H9 (cell line): Measurements from ENCODE around the gene MOSMO. TPM values are rescaled to one million over a fixed set of nuclear protein-coding genes. Genes with fewer than 3 reads are reported as not detected.
"Not testable (repeated sequence)": the region's sequence is repeated elsewhere in the genome, so short reads cannot be mapped to it uniquely, and the experiment has no call there.

Source experiments
- DNase-seq: peaks from one replicate; pipeline ENCODE4 v3.0.0-alpha.2; 2017
- H2AFZ ChIP-seq: one replicate; pipeline ENCODE4 v1.6.1; 2013; ENCODE audit warnings: mild to moderate bottlenecking, low read length, control low read depth, moderate library complexity
- H2AK5ac ChIP-seq: 2 replicates; pipeline ENCODE4 v1.6.1; 2013; ENCODE audit warnings: low read length, control low read depth, mixed read lengths; ENCODE audit not compliant: insufficient read length
- H2BK120ac ChIP-seq: one replicate; pipeline ENCODE4 v1.6.1; 2013; ENCODE audit warnings: low read depth, mild to moderate bottlenecking, low read length, control low read depth, inconsistent platforms; ENCODE audit not compliant: poor library complexity, severe bottlenecking
- H2BK12ac ChIP-seq: 2 replicates; pipeline ENCODE4 v1.6.1; 2013; ENCODE audit warnings: low read length, control low read depth, mixed read lengths, low read depth; ENCODE audit not compliant: insufficient read length
- H2BK15ac ChIP-seq: 2 replicates; pipeline ENCODE4 v1.6.1; 2013; ENCODE audit warnings: low read depth, low read length, control low read depth
- H2BK20ac ChIP-seq: one replicate; pipeline ENCODE4 v1.6.1; 2013; ENCODE audit warnings: low read depth, mild to moderate bottlenecking, low read length, control low read depth, inconsistent platforms; ENCODE audit not compliant: poor library complexity, severe bottlenecking
- H2BK5ac ChIP-seq: 2 replicates; pipeline ENCODE4 v1.6.1; 2013; ENCODE audit warnings: low read length, control low read depth, mixed read lengths; ENCODE audit not compliant: insufficient read length
- H3K14ac ChIP-seq: 2 replicates; pipeline ENCODE4 v1.6.1; 2013; ENCODE audit warnings: low read length, control low read depth; ENCODE audit not compliant: insufficient read depth
- H3K18ac ChIP-seq: 2 replicates; pipeline ENCODE4 v1.6.1; 2013; ENCODE audit warnings: low read depth, mild to moderate bottlenecking, mixed read lengths, low read length, control low read depth; ENCODE audit not compliant: insufficient read length
- H3K23ac ChIP-seq: 2 replicates; pipeline ENCODE4 v1.6.1; 2013; ENCODE audit warnings: low read length, control low read depth, mixed read lengths, low read depth; ENCODE audit not compliant: insufficient read length
- H3K23me2 ChIP-seq: 2 replicates; pipeline ENCODE4 v1.6.1; 2013; ENCODE audit warnings: low read depth, mild to moderate bottlenecking, mixed read lengths, low read length, control low read depth; ENCODE audit not compliant: insufficient read length, poor library complexity, severe bottlenecking
- H3K27ac ChIP-seq: 2 replicates; pipeline ENCODE4 v1.5.1; 2013; ENCODE audit warnings: low read length, control low read depth, mixed read lengths, low read depth; ENCODE audit not compliant: insufficient read length
- H3K27me3 ChIP-seq: 2 replicates; pipeline ENCODE4 v1.6.1; 2013; ENCODE audit warnings: low read length, control low read depth, inconsistent platforms; ENCODE audit not compliant: insufficient read depth
- H3K4ac ChIP-seq: 2 replicates; pipeline ENCODE4 v1.6.1; 2013; ENCODE audit warnings: low read depth, mild to moderate bottlenecking, control low read depth, inconsistent platforms, low read length, moderate library complexity
- H3K4me1 ChIP-seq: 2 replicates; pipeline ENCODE4 v1.6.1; 2013; ENCODE audit warnings: low read length, control low read depth, inconsistent platforms; ENCODE audit not compliant: insufficient read depth
- H3K4me2 ChIP-seq: 2 replicates; pipeline ENCODE4 v1.6.1; 2013; ENCODE audit warnings: low read length, control low read depth, mixed read lengths; ENCODE audit not compliant: insufficient read length, insufficient read depth
- H3K56ac ChIP-seq: 2 replicates; pipeline ENCODE4 v1.6.1; 2013; ENCODE audit warnings: low read depth, mild to moderate bottlenecking, mixed read lengths, low read length, control low read depth; ENCODE audit not compliant: insufficient read length
- H3K79me1 ChIP-seq: 2 replicates; pipeline ENCODE4 v1.6.1; 2013; ENCODE audit warnings: low read depth, mild to moderate bottlenecking, moderate library complexity, low read length, control low read depth, inconsistent platforms; ENCODE audit not compliant: insufficient read depth, poor library complexity, severe bottlenecking
- H3K79me2 ChIP-seq: 2 replicates; pipeline ENCODE4 v1.6.1; 2013; ENCODE audit warnings: low read length, control low read depth, inconsistent platforms; ENCODE audit not compliant: insufficient read depth
- H3K9ac ChIP-seq: 2 replicates; pipeline ENCODE4 v1.6.1; 2013; ENCODE audit warnings: low read length, control low read depth, mixed read lengths; ENCODE audit not compliant: insufficient read length; ENCODE audit errors: extremely low read depth
- H3K9me3 ChIP-seq: one replicate; pipeline ENCODE4 v1.6.1; 2013; ENCODE audit warnings: low read depth, low read length, inconsistent platforms; ENCODE audit not compliant: control insufficient read depth
- H3T11ph ChIP-seq: one replicate; pipeline ENCODE4 v1.6.1; 2013; ENCODE audit warnings: mild to moderate bottlenecking, low read length, control low read depth, inconsistent platforms
- H4K20me1 ChIP-seq: one replicate; pipeline ENCODE4 v1.6.1; 2013; ENCODE audit not compliant: control insufficient read depth, insufficient read length, insufficient read depth
- H4K5ac ChIP-seq: 2 replicates; pipeline ENCODE4 v1.6.1; 2013; ENCODE audit warnings: low read depth, mild to moderate bottlenecking, mixed read lengths, low read length, control low read depth; ENCODE audit not compliant: insufficient read length
- H4K8ac ChIP-seq: replicated peaks from 2 replicates; pipeline ENCODE4 v1.6.1; 2013; ENCODE audit warnings: low read length, control low read depth, mixed read lengths, low read depth; ENCODE audit not compliant: insufficient read length
- H4K91ac ChIP-seq: 2 replicates; pipeline ENCODE4 v1.6.1; 2013; ENCODE audit warnings: low read depth, mild to moderate bottlenecking, moderate library complexity, mixed read lengths, low read length, control low read depth; ENCODE audit not compliant: insufficient read length
- H3K27ac Mint-ChIP-seq, 3 experiments: 2 replicates in 2 of 3; 3 replicates in 1 of 3; pipeline ENCODE4 v1.8.0; 2020 to 2021; ENCODE audit warnings: mixed read lengths in 3 of 3, mild to moderate bottlenecking in 1 of 3, moderate library complexity in 1 of 3
- H3K27me3 Mint-ChIP-seq: 2 replicates; pipeline ENCODE4 v1.8.0; 2021; ENCODE audit warnings: low read depth, mild to moderate bottlenecking, moderate library complexity, mixed read lengths
- H3K36me3 Mint-ChIP-seq, 3 experiments: 2 replicates in 2 of 3; 3 replicates in 1 of 3; pipeline ENCODE4 v1.8.0; 2020 to 2021; ENCODE audit warnings: low read depth in 3 of 3, mixed read lengths in 3 of 3; ENCODE audit not compliant: insufficient read depth in 1 of 3
- H3K4me1 Mint-ChIP-seq, 2 experiments: 2 replicates each; pipeline ENCODE4 v1.8.0; 2020; ENCODE audit warnings: mixed read lengths in 2 of 2
- H3K4me3 Mint-ChIP-seq, 2 experiments: 2 replicates in 1 of 2; 3 replicates in 1 of 2; pipeline ENCODE4 v1.8.0; 2020 to 2021; ENCODE audit warnings: mild to moderate bottlenecking in 2 of 2, mixed read lengths in 2 of 2, moderate library complexity in 1 of 2
- H3K9me3 Mint-ChIP-seq, 2 experiments: 2 replicates in 1 of 2; 3 replicates in 1 of 2; pipeline ENCODE4 v1.8.0; 2020; ENCODE audit warnings: mild to moderate bottlenecking in 2 of 2, mixed read lengths in 2 of 2, moderate library complexity in 1 of 2
- WGBS: extraction: QIAGEN DNeasy Blood & Tissue Kit; methylation state at CpG from one replicate; pipeline ENCODE4 v1.1.7; 2013; ENCODE audit warnings: missing lambda C conversion rate, low lambda C conversion rate, mixed read lengths; ENCODE audit not compliant: insufficient read length; ENCODE audit errors: extremely low coverage; 5-methylcytosine and 5-hydroxymethylcytosine counted together
- total RNA-seq: library from RNA; stranded (reverse); gene quantifications from 2 replicates; pipeline ENCODE4 v1.2.1, GENCODE V29; 2021

Gene MOSMO
- total RNA-seq, 1 experiment from 2014 or later, result 13.5 TPM

DNA sequence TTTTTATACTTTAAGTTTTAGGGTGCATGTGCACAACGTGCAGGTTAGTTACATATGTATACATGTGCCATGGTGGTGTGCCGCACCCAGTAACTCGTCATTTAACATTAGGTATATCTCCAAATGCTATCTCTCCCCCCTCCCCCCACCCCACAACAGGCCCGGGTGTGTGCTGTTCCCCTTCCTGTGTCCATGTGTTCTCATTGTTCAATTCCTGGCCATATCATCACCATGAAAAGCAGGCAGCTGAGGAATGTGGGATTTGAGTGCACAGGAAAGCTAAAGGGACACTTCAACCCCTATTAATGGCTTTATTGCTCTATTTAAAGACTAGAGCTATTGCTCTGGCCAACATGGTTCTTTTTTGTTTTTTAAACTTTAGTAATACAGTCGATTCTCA lies 38.0 kb downstream of the MOSMO start:
- not testable (repeated sequence) for H3T11ph ChIP-seq, H3K27me3 Mint-ChIP-seq, H3K9me3 ChIP-seq, H3K23me2 ChIP-seq, H3K23ac ChIP-seq, H2BK15ac ChIP-seq, H3K18ac ChIP-seq, H3K4ac ChIP-seq, H2AK5ac ChIP-seq, H3K27me3 ChIP-seq, H4K8ac ChIP-seq, H3K9me3 Mint-ChIP-seq, H3K4me3 Mint-ChIP-seq, H2BK120ac ChIP-seq, H3K79me2 ChIP-seq, H2BK5ac ChIP-seq, H3K79me1 ChIP-seq, H4K91ac ChIP-seq, H3K4me1 ChIP-seq, DNase-seq, H4K20me1 ChIP-seq, H3K4me1 Mint-ChIP-seq, H3K9ac ChIP-seq, H2BK12ac ChIP-seq, H2BK20ac ChIP-seq, H3K4me2 ChIP-seq, H3K27ac ChIP-seq, H3K36me3 Mint-ChIP-seq, H3K27ac Mint-ChIP-seq, H4K5ac ChIP-seq, H2AFZ ChIP-seq, H3K56ac ChIP-seq, H3K14ac ChIP-seq
- WGBS, result no CpG with 5 or more reads among the region's 5 CpGs
